HCT116 (cell line): ENCODE measurements around the gene IQCK. TPM values are rescaled to one million over a fixed set of nuclear protein-coding genes. Genes with fewer than 3 reads are reported as not detected.

Source experiments
- ATAC-seq: fragments of 200-7000 bp; cut with Tn5 transposase; 2 replicates; pipeline ENCODE4 v1.9.1; 2020; ENCODE audit warnings: mild to moderate bottlenecking, moderate library complexity
- BruUV-seq: library from RNA; stranded (reverse); fragments of 400-500 nt; replicated peaks from 2 replicates; lab custom pipeline; 2021; lab: Mats Ljungman, UMichigan
- CTCF ChIA-PET: fragments of 300-600 bp; sonication (Branson Sonifier 250); formaldehyde crosslinking; loops from one replicate; lab custom pipeline; 2021; ENCODE audit warnings: antibody characterized with exemption; lab: Charles Lee
- POLR2A ChIA-PET: fragments of 300-600, 350-600 bp; sonication (Branson Sonifier 250); formaldehyde crosslinking; loops from one replicate; lab custom pipeline; 2021; ENCODE audit warnings: antibody characterized with exemption; lab: Charles Lee
- RAD21 ChIA-PET, 2 experiments: fragments of 300-600 bp; sonication (Branson Sonifier 250); formaldehyde crosslinking; loops; one replicate each; lab custom pipeline; 2023; ENCODE audit warnings: low total read pairs in 2 of 2; ENCODE audit not compliant: uncharacterized antibody in 2 of 2, unreplicated experiment in 2 of 2, low non-redundant PET in 1 of 2; lab: Charles Lee
- DNase-seq: peaks from one replicate; pipeline ENCODE4 v3.0.0-alpha.2; 2010; ENCODE audit warnings: low read depth, low spot score
- H2AFZ ChIP-seq: fragments of 200-600 bp; shearing (Covaris generic), sonication (generic); 2 replicates; pipeline ENCODE4 v1.6.1; 2017; ENCODE audit warnings: low read depth, mixed run types, mixed read lengths, antibody characterized with exemption, low read length; ENCODE audit not compliant: poor library complexity, severe bottlenecking
- H3K27ac ChIP-seq: 2 replicates; pipeline ENCODE4 v1.5.1; 2012; ENCODE audit warnings: low read depth, low read length
- H3K27me3 ChIP-seq: fragments of 200-600 bp; sonication (generic); 2 replicates; pipeline ENCODE4 v1.6.1; 2016; ENCODE audit warnings: mixed run types, low read length, mixed read lengths; ENCODE audit not compliant: insufficient read depth
- H3K36me3 ChIP-seq, 2 experiments: fragments of 200-500 bp in 1 of 2; fragments of 200-600 bp in 1 of 2; sonication (Bioruptor generic) in 1 of 2; sonication (generic) in 1 of 2; 2 replicates each; pipeline versions ENCODE4 v1.5.1 to v1.6.1; 2014 to 2016; ENCODE audit warnings: low read length in 2 of 2, inconsistent platforms in 1 of 2, mixed read lengths in 1 of 2, mixed run types in 1 of 2; ENCODE audit not compliant: insufficient read depth in 2 of 2, control insufficient read depth in 1 of 2
- H3K4me1 ChIP-seq, 2 experiments: fragments of 200-600 bp in 1 of 2; sonication (generic) in 1 of 2; 2 replicates each; pipeline versions ENCODE4 v1.5.1 to v1.6.1; 2012 to 2017; ENCODE audit warnings: low read length in 2 of 2, inconsistent platforms in 1 of 2, mild to moderate bottlenecking in 1 of 2, mixed read lengths in 1 of 2, mixed run types in 1 of 2, moderate library complexity in 1 of 2; ENCODE audit not compliant: insufficient read depth in 2 of 2, control insufficient read depth in 1 of 2
- H3K4me2 ChIP-seq: fragments of 200-600 bp; sonication (generic); 2 replicates; pipeline ENCODE4 v1.6.1; 2017; ENCODE audit warnings: mixed run types, low read length, mixed read lengths
- H3K4me3 ChIP-seq, 2 experiments: fragments of 200-600 bp in 1 of 2; sonication (generic) in 1 of 2; replicated peaks in 1 of 2; 2 replicates each; pipeline ENCODE4 v1.5.1; 2011 to 2016; ENCODE audit warnings: low read length in 2 of 2, control low read depth in 1 of 2, low read depth in 1 of 2, mild to moderate bottlenecking in 1 of 2, mixed read lengths in 1 of 2, mixed run types in 1 of 2
- H3K79me2 ChIP-seq: fragments of 200-600 bp; sonication (generic); 2 replicates; pipeline ENCODE4 v1.6.1; 2017; ENCODE audit warnings: mild to moderate bottlenecking, mixed run types, low read length, moderate library complexity, mixed read lengths; ENCODE audit not compliant: insufficient read depth
- H3K9ac ChIP-seq: fragments of 200-600 bp; sonication (generic); 2 replicates; pipeline ENCODE4 v1.6.1; 2016; ENCODE audit warnings: low read length, mixed read lengths
- H3K9me2 ChIP-seq: fragments of 200-600 bp; sonication (generic), shearing (Covaris generic); 2 replicates; pipeline ENCODE4 v1.6.1; 2017; ENCODE audit warnings: mixed run types, mild to moderate bottlenecking, moderate library complexity; ENCODE audit not compliant: insufficient read depth
- H3K9me3 ChIP-seq, 2 experiments: fragments of 200-500 bp in 1 of 2; fragments of 200-600 bp in 1 of 2; sonication (Bioruptor generic) in 1 of 2; sonication (generic) in 1 of 2; 2 replicates each; pipeline ENCODE4 v1.6.1; 2014 to 2017; ENCODE audit warnings: low read length in 2 of 2, mixed read lengths in 2 of 2, inconsistent platforms in 1 of 2, low read depth in 1 of 2, mild to moderate bottlenecking in 1 of 2, mixed run types in 1 of 2, moderate library complexity in 1 of 2; ENCODE audit not compliant: control insufficient read depth in 1 of 2, insufficient read depth in 1 of 2
- H4K20me1 ChIP-seq: fragments of 200-600 bp; sonication (generic), shearing (Covaris generic); 2 replicates; pipeline ENCODE4 v1.6.1; 2017; ENCODE audit warnings: mixed run types, mild to moderate bottlenecking, moderate library complexity; ENCODE audit not compliant: insufficient read depth
- CBX3 ChIP-seq: IDR thresholded peaks from 2 replicates; pipeline ENCODE4 v1.6.1; 2012; ENCODE audit warnings: low read depth
- CEBPB ChIP-seq: IDR thresholded peaks from 2 replicates; pipeline ENCODE4 v1.6.1; 2012; ENCODE audit warnings: low read depth
- EGR1 ChIP-seq: IDR thresholded peaks from 2 replicates; pipeline ENCODE4 v1.6.1; 2012; ENCODE audit warnings: low read depth
- ELF1 ChIP-seq: IDR thresholded peaks from 2 replicates; pipeline ENCODE4 v1.6.1; 2012; ENCODE audit warnings: low read depth, borderline replicate concordance
- EZH2 ChIP-seq: fragments of 200-600 bp; sonication (generic); IDR thresholded peaks from 2 replicates; pipeline ENCODE4 v1.6.1; 2017; ENCODE audit warnings: antibody characterized with exemption, mixed run types
- FOSL1 ChIP-seq: IDR thresholded peaks from 2 replicates; pipeline ENCODE4 v1.6.1; 2012; ENCODE audit warnings: low read depth
- POLR2AphosphoS5 ChIP-seq: IDR thresholded peaks from 2 replicates; pipeline ENCODE4 v1.6.1; 2011; ENCODE audit warnings: mild to moderate bottlenecking, low read depth, low read length, moderate library complexity
- SP1 ChIP-seq: IDR thresholded peaks from 2 replicates; pipeline ENCODE4 v1.6.1; 2012; ENCODE audit warnings: low read depth
- SRF ChIP-seq: IDR thresholded peaks from 2 replicates; pipeline ENCODE4 v1.6.1; 2012; ENCODE audit warnings: low read depth
- TCF7L2 ChIP-seq: IDR thresholded peaks from 2 replicates; pipeline ENCODE4 v1.7.0; 2011; ENCODE audit warnings: borderline replicate concordance, inconsistent platforms; ENCODE audit not compliant: insufficient read depth, insufficient read length; ENCODE audit errors: extremely low read depth
- YY1 ChIP-seq: IDR thresholded peaks from 2 replicates; pipeline ENCODE4 v1.6.1; 2011; ENCODE audit warnings: low read length, low read depth, moderate library complexity, mild to moderate bottlenecking; ENCODE audit not compliant: insufficient replicate concordance; ENCODE audit errors: extremely low read depth
- ZBTB33 ChIP-seq: IDR thresholded peaks from 2 replicates; pipeline ENCODE4 v1.6.1; 2011; ENCODE audit warnings: mild to moderate bottlenecking, low read length, moderate library complexity; ENCODE audit not compliant: insufficient replicate concordance; ENCODE audit errors: extremely low read depth
- intact Hi-C: fragments of 100-400 bp; cut with micrococcal nuclease; formaldehyde crosslinking; loops from 2 replicates; pipeline ENCODE4 v1.10.0; 2022
- total RNA-seq: library from RNA; stranded (reverse); gene quantifications from one replicate; pipeline ENCODE4 v1.2.1, GENCODE V29; 2021; ENCODE audit not compliant: unreplicated experiment
- TF ChIP-seq, protein P1 (sequence below): IDR thresholded peaks from 2 replicates; pipeline ENCODE4 v1.6.1; 2012; ENCODE audit warnings: low read depth

Gene IQCK
- total RNA-seq, 1 experiment from 2014 or later = 11.8 TPM

GRCh38 chr16:19754644-19755036 lies 36.6 kb downstream of the IQCK start:
- H3K9me2 ChIP-seq = no peaks in the 10 kb centered on the region
- intact Hi-C loops = no loop called here
- H3K27me3 ChIP-seq = no peaks in the 10 kb centered on the region
- H4K20me1 ChIP-seq = no peaks in the 10 kb centered on the region
- no peak for DNase-seq
- ChIA-PET CTCF (no interaction called here), RAD21 (no interaction called here), POLR2A (no interaction called here)
- H3K79me2 ChIP-seq = no peaks in the 10 kb centered on the region
- H3K9me3 ChIP-seq = no peaks in the 10 kb centered on the region
- H3K9ac ChIP-seq = no peak overlapping the region
- H3K4me3 ChIP-seq = no peak overlapping the region
- ATAC-seq = no peak
- no peaks in the 10 kb centered on the region for H3K4me1 ChIP-seq
- H3K4me2 ChIP-seq = no peak overlapping the region
- TF ChIP-seq TCF7L2 (no peak), CBX3 (no peak)
- H2AFZ ChIP-seq = no peak overlapping the region
- no peaks in the 10 kb centered on the region for H3K36me3 ChIP-seq
- BruUV-seq = no TSS peak
- H3K27ac ChIP-seq = no peak overlapping the region

DNA sequence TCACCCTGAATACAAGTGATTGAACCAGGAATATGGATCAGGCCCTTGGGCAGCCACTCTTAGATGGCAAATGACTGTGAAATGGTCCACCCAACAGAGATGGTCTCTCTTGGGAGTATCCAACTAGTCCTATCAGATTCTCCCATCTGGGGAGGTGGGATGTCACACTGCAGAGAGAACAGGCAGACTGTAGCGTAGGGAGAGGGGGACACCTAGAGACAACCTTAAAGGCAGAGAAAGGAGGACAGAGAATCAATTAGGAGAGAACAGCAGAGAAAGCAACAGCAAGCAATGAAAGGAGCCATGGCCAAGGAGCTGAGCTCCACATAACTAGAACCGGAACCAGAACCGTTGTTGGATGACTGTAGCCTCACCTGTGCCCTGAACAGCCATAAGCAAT lies 37.2 kb downstream of the IQCK start:
- no peak for DNase-seq
- Histone ChIP-seq H3K79me2 (no peaks in the 10 kb centered on the region), H3K27ac (no peak overlapping the region), H3K9me2 (no peaks in the 10 kb centered on the region), H4K20me1 (no peaks in the 10 kb centered on the region), H3K4me3 (no peak overlapping the region), H3K9me3 (no peaks in the 10 kb centered on the region), H3K36me3 (no peaks in the 10 kb centered on the region), H3K9ac (no peak overlapping the region), H3K4me1 (no peaks in the 10 kb centered on the region), H3K4me2 (no peak overlapping the region), H2AFZ (no peak overlapping the region), H3K27me3 (no peaks in the 10 kb centered on the region)
- no TSS peak for BruUV-seq
- ATAC-seq = no peak
- POLR2A ChIA-PET = no interaction called here
- CTCF ChIA-PET = no interaction called here
- intact Hi-C loops = no loop called here
- TF ChIP-seq FOSL1 (no peak), YY1 (no peak), ELF1 (no peak), SRF (no peak), POLR2AphosphoS5 (no peak), SP1 (no peak), ZBTB33 (no peak), EZH2 (no peak), EGR1 (no peak), CEBPB (no peak)
- TF ChIP-seq, protein P1, sequence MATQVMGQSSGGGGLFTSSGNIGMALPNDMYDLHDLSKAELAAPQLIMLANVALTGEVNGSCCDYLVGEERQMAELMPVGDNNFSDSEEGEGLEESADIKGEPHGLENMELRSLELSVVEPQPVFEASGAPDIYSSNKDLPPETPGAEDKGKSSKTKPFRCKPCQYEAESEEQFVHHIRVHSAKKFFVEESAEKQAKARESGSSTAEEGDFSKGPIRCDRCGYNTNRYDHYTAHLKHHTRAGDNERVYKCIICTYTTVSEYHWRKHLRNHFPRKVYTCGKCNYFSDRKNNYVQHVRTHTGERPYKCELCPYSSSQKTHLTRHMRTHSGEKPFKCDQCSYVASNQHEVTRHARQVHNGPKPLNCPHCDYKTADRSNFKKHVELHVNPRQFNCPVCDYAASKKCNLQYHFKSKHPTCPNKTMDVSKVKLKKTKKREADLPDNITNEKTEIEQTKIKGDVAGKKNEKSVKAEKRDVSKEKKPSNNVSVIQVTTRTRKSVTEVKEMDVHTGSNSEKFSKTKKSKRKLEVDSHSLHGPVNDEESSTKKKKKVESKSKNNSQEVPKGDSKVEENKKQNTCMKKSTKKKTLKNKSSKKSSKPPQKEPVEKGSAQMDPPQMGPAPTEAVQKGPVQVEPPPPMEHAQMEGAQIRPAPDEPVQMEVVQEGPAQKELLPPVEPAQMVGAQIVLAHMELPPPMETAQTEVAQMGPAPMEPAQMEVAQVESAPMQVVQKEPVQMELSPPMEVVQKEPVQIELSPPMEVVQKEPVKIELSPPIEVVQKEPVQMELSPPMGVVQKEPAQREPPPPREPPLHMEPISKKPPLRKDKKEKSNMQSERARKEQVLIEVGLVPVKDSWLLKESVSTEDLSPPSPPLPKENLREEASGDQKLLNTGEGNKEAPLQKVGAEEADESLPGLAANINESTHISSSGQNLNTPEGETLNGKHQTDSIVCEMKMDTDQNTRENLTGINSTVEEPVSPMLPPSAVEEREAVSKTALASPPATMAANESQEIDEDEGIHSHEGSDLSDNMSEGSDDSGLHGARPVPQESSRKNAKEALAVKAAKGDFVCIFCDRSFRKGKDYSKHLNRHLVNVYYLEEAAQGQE = no peak
- RAD21 ChIA-PET = no interaction called here
